CD4-positive, alpha-beta T cell treated with Interleukin-12 subunit alpha and Interleukin-12 subunit beta, for 1 hour (primary cell): ENCODE measurements around the gene HAND2.

ENCODE experiments used
- DNase-seq: peaks from one replicate; pipeline ENCODE4 v3.0.0-alpha.2; 2020

HAND2 gene

GRCh38 chr4:173535165-173535902 is 5.3 kb upstream of the HAND2 start:
- no peak for DNase-seq

DNA sequence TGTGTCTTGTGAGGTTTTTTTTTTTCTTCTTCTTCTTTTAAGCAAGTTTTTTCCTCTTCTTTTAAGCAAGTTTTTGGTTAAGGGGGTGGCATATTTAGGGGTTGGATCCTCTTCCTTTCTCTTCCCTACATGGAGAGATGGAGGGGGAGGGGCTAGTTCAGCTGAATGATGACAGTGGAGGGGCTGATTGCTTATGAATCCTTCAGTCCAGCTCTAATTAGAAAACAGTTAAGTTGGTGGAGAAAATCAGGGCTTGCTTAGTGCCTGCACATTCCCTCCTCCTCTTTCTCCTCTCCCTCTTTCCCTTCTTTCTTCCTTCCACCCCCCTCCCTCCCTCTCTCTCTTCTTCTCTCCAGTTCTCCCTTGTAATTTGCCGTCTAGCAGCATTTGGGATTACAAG is 4.4 kb upstream of the HAND2 start:
- DNase-seq: no peak

DNA sequence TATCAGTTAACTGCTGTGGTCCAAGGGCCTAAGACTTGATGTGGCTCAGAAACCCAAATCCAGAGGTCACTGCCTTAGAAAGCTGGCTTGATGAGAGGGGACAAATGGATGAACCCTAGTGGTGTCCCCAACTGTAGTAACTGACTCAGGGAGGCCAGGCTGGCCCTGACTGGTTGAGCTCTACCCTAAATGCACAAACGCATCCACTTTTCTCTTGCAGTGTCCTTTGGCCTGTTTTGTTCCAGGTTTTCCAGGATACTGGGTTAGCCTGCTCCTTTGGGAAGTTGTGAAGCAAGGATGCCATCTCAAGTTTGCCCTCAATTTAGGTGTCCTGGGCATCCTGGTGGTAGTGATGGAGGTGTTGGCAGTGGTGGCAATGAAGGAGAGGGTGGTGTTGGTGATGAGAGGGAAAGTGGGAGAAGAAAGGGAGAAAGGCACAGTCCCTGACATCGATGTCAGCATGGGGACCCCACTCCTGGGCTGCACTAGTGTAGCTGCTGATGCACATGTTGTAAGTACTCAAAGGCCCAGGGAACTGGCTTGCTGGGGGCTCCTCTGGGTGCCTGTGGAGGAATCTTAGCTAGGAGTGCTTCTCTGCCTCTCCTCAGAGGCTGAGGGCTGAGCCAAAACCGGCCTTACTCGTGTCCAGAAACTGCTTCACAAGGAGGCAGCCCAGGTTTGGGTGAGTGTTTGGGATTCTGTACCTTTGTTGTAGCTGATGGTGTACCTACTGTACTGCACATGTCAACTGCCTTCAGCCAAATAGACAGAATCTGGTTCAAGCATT is 2.9 kb upstream of the HAND2 start:
- DNase-seq: no peak

GRCh38 chr4:173531086-173531965 is 1.3 kb upstream of the HAND2 start:
- no peak for DNase-seq

GRCh38 chr4:173530326-173531085 is 477 bp upstream of the HAND2 start:
- DNase-seq: no peak

- no peak for DNase-seq
These were observed 1.4 kb downstream of the HAND2 start for GRCh38 chr4:173528378-173529321.

DNA sequence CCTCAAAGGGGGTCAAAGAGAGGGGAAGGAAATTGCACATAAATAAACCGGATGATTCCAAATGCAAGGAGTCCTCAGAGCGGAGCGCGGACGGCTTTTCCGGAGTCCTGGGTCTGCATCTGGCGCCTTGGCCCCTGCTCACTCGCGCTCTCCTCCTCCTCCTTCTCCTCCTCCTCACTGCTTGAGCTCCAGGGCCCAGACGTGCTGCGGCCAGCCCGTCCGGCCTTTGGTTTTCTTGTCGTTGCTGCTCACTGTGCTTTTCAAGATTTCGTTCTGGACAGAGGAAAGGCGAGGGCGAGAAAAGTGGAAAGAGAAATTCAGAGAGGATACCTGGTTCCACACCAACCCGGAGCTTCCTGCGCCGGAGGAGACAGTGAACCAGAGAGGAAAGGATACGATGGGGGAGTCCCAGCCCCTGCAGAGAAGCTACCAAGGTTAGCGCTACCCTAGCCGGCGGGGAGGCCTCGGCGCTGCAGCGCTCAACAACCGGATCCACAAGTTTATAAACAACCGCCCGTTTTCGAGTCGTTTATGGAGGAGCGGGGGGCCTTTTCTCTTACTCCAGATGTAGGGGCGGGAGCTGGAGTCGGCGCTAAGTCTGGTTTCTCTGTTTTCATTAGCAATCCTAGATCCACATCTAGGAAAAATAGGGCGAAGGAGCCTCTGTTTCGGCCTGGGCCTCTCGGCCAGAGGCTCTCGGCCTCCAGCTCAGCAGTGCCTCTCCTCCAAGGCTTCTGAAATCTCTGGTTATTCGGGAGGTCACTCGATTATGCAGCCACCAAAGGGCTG is 2.7 kb downstream of the HAND2 start:
- no peak for DNase-seq

- DNase-seq: no peak
These were observed 3.3 kb downstream of the HAND2 start for GRCh38 chr4:173526724-173527102.

DNA sequence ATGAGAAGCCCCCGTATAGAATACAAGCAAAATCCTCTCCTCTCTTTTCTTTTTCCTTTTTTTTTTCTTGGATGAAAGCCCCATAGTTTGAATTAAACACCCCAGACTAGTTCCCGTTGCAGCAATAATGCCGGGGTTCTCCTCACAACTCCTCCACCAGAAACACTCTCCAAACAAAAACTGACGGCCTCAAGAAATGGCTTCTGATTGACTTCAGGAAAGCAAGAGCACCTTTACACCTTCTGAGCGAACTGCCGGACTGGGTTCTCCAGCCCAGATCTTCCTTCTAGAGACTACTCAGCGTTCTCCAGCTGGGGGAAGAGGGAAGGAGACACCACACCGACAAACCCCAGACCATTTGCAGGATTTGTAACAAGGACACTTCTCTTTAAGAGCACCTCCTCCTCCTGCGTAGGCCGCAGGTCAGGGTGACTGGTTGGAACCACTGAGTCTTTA is 4.0 kb downstream of the HAND2 start:
- DNase-seq: no peak

- no peak for DNase-seq
These were observed 4.7 kb downstream of the HAND2 start for GRCh38 chr4:173525118-173526011.

DNA sequence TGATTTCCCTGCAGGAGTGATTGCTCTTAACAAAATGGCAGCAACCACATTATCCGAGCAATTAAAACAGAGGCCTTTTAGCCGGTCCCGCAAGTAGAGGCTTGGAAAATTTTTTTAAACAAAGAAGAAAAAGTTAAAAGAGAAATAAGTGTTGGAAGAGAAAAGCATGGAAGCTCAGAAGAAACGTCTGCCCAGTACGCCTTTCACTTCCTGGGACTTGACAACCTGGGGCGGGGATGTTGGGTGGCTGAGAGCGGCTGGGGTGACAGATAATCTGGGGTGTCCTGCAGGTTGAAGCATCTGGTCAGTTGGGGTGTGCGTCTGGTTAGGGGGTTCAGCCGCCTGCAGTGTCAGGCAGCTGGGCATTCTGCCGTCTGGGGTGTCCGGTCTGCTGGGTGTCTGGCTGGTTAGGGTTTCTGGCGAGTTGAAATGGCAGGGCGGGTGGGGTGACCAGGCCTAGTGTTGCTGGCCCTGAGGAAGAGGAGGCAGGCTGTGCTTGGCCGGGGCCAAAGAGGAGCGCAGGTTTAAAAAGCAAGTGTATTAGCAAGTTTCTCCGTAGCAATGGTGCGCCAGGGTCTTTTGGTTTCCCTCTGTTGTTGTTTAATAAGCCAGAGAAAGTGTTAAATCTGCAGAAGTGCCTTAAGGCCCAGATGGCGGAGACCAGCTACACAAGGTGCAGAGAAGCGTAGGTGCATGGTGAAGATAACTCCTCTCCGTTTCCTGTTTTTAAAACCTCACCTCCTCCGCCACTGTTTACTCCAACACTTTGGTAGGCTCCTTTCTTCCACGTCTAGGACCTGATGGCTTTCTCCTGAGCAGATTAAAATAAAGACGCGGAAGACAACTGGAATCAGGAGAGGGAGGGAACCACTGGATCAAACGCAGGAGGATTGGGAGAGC is 5.6 kb downstream of the HAND2 start:
- no peak for DNase-seq

- no peak for DNase-seq
These were observed 7.1 kb downstream of the HAND2 start for GRCh38 chr4:173522951-173523395.

DNA sequence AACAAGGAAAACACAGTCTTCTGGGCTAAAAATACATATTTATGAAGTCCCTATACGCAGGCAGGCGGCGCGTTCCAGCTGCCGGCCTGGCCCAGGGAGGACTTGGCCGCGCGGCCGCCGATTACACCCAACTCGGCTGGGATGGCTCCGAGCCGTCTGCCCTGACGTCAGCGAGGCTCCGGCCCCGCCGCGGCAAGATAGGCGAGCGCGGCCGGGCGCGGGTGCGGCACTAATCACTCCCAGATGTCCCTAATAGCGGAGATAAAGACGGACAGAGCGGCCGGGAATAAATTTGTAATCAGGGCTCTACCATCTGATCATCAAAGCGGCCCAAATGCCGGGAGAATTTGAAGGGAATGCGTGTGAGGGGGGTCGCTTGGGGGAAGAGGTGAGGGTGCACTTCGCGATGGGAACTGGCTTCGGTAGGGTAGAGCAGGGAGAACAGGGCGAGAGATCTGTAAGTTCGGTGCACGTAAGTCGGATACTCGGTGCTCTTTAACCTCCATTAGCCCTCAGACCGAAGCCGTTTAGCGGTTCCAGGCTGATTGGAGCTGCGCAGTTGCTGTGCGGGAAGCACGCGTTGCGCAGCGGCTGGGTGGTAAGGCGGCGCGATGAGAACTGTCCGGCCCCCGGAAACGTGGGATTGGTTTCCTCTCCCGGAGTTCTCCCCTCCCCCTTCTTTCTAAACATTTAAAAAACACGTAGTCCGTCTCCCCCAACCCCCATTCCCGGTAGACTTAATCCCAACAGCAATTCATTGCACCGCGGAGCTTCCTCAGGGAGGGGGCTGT is 7.7 kb downstream of the HAND2 start:
- DNase-seq: no peak

DNA sequence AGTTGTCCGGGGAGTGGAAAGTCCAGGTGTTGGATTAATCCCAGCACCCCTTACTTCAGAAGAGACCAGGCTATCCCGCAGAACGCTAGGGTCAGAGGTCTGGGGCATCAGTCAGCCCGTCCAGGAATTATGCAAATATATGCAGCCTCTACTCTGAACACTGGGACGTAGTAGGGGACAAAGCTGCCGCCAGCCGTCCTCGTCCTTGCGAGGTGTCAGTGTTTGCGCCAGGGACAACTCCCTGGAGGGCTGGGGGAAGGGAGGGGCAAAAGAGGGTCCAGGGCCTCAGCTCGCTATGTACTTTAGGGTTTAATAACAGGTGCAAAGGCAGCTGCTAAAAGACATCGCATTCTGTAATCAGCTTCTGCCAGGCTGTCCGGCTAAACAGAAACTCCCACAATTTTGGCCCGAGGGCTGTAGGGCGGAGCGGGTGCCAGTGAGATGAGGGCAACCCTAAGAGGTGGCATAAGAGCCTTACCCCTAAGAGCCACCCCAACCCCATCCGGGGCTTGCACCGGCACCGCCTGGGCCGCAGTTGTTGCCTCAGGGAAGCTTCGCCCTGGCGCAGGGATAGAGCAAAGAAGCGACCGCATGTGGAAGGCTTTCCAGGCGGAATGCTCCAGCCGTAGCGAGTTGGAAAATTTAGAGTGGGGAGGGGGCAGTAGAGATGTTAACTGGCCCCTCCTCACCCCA is 8.4 kb downstream of the HAND2 start:
- no peak for DNase-seq

DNA sequence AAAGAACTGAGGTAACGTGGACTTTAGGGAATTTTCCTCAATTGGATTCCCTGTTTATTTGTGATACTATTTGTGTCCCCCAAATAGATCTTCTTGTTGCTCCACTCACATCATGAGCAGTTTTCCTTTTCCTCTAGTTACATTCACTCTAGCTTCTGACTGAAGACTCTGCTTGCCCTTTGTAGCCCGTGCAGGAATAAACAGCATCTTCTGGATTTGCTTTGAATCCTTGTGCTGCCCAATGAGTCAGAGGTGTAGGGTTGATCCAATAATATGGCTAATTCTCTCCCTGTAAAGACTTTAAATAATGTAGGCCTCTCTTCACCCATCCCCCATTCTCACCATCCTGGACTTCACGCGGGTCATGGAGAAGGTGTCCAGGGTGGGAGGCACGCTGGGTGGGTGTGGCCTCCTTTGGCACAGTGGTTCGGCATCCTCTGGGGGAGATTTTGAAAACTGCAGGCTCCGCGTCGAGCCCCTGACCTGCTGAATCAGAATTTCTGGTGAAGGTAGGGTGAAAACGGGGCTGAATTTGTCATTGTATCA is 9.0 kb downstream of the HAND2 start:
- DNase-seq: no peak
